Measurements from ENCODE around the gene DNAH10.

Gene DNAH10

GRCh38 chr12:123860377-123860776 lies 98.3 kb downstream of the DNAH10 start:
- DNase-seq (ENCODE audit: low read depth, low spot score) = no peak
- no peak overlapping the region for H3K4me3 ChIP-seq (ENCODE audit: low read depth, low read length)
- POLR2A ChIA-PET = no interaction called here
- no peak for TF ChIP-seq CTCF (IDR thresholded peaks at IDR 0.05; ENCODE audit: insufficient read depth, low read length, missing control alignments)
- CTCF ChIA-PET = interaction anchor here (1.2 to 1.6 kb wide), 3 partner anchors 11 to 123 kb away, joined by 3 read pairs; no protein-coding TSS in a partner anchor

GRCh38 chr12:123861392-123861791 lies 99.3 kb downstream of the DNAH10 start:
- ChIA-PET POLR2A (no interaction called here), CTCF (interaction anchor here (1.2 to 1.6 kb wide), 3 partner anchors 12 to 122 kb away, joined by 3 read pairs; no protein-coding TSS in a partner anchor)
- no peak overlapping the region for H3K4me3 ChIP-seq (ENCODE audit: low read depth, low read length)
- DNase-seq (ENCODE audit: low read depth, low spot score) = no peak
- TF ChIP-seq CTCF (IDR thresholded peaks at IDR 0.05; ENCODE audit: insufficient read depth, low read length, missing control alignments) = no peak

GRCh38 chr12:123867141-123867540 lies 105.0 kb downstream of the DNAH10 start:
- POLR2A ChIA-PET = no interaction called here
- CTCF ChIA-PET = no interaction called here
- no peak overlapping the region for H3K4me3 ChIP-seq (ENCODE audit: low read depth, low read length)
- no peak for TF ChIP-seq CTCF (IDR thresholded peaks at IDR 0.05; ENCODE audit: insufficient read depth, low read length, missing control alignments)
- no peak for DNase-seq (ENCODE audit: low read depth, low spot score)

GRCh38 chr12:123868791-123869190 lies 106.7 kb downstream of the DNAH10 start:
- H3K4me3 ChIP-seq (ENCODE audit: low read depth, low read length) = no peak overlapping the region
- no peak for DNase-seq (ENCODE audit: low read depth, low spot score)
- POLR2A ChIA-PET = no interaction called here
- TF ChIP-seq CTCF (IDR thresholded peaks at IDR 0.05; ENCODE audit: insufficient read depth, low read length, missing control alignments) = no peak
- CTCF ChIA-PET = no interaction called here

GRCh38 chr12:123873793-123874192 lies 111.7 kb downstream of the DNAH10 start:
- H3K4me3 ChIP-seq (ENCODE audit: low read depth, low read length) = no peak overlapping the region
- ChIA-PET CTCF (interaction anchor here (1.6 kb wide), 1 partner anchor 32 kb away, joined by 3 read pairs; no protein-coding TSS in a partner anchor), POLR2A (no interaction called here)
- DNase-seq (ENCODE audit: low read depth, low spot score) = no peak
- TF ChIP-seq CTCF (IDR thresholded peaks at IDR 0.05; ENCODE audit: insufficient read depth, low read length, missing control alignments) = no peak

GRCh38 chr12:123877968-123878367 lies 115.9 kb downstream of the DNAH10 start:
- no peak overlapping the region for H3K4me3 ChIP-seq (ENCODE audit: low read depth, low read length)
- DNase-seq (ENCODE audit: low read depth, low spot score) = no peak
- no peak for TF ChIP-seq CTCF (IDR thresholded peaks at IDR 0.05; ENCODE audit: insufficient read depth, low read length, missing control alignments)
- ChIA-PET POLR2A (no interaction called here), CTCF (no interaction called here)
